DMS153 (cell line): Measurements from ENCODE around the gene PARP9.
"Not testable (repeated sequence)": the region's sequence is repeated elsewhere in the genome, so short reads cannot be mapped to it uniquely, and the experiment has no call there.

Experiments used
- DNase-seq: peaks from one replicate; lab custom pipeline; 2025; lab: John Stamatoyannopoulos, UW

PARP9 gene

DNA sequence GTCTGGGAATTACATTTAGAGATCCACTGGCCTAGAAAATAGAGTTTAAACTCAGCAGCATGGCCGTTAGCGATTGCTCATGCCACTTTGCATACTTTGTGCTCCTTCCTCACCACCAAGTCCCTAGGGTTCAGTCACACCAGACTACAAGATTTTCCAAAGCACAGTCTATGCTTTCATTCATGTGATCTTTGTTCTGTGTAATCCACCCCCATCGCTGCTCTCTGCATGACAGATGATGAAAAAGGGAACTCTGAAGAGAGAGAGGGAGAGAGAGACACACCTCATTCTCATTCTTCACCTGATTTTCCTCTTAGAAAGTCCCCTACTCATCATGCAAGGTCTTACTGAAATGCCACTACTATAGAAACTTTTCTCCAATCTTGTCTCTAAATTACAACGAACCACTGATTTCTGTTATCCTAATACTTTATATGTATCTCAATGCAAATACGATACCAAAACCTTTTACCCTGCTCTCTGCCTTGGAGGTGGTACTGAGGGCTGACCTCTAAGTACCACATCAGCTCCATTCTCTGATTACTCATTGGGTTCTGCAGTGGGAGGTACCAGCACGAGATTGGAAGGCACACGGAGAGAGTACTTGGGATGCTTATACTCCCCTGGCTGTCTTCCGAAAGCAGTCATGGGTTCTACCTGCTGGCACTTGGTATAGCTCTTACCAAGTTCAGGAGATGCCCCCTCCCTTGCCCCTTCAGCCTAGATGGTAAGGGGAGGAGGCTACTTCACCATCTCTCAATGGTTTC lies 12.3 kb upstream of the PARP9 start:
- DNase-seq = no peak

DNA sequence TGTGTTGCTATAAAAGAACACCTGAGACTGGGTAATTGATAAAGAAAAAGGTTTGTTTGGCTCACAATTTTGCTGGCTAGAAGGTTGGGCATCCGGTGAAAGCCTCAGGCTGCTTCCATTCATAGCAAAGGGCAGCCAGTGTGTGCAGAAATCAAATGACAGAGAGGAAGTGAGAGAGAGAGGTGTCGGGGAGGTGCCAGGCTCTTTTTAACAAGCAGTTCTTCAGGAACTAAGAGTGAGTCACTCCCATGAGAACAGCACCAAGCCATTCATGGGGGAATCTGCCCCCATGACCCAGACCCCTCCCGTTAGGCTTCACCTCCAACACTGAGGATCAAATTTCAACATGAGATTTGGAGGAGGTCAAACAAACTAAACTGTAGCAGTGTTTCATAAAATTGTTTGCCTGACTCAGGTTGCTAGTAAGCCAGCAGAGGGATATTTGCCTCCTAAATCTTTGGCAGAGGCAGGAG lies 8.9 kb upstream of the PARP9 start:
- DNase-seq = peak; percentile 37

DNA sequence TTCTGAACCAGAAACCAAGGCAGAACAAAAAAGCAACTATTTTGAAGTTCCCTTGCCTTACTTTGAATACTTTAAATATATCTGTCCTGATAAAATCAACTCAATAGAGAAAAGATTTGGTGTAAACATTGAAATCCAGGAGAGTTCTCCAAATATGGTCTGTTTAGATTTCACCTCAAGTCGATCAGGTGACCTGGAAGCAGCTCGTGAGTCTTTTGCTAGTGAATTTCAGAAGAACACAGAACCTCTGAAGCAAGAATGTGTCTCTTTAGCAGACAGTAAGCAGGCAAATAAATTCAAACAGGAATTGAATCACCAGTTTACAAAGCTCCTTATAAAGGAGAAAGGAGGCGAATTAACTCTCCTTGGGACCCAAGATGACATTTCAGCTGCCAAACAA lies 4.7 kb upstream of the PARP9 start:
- no peak for DNase-seq

DNA sequence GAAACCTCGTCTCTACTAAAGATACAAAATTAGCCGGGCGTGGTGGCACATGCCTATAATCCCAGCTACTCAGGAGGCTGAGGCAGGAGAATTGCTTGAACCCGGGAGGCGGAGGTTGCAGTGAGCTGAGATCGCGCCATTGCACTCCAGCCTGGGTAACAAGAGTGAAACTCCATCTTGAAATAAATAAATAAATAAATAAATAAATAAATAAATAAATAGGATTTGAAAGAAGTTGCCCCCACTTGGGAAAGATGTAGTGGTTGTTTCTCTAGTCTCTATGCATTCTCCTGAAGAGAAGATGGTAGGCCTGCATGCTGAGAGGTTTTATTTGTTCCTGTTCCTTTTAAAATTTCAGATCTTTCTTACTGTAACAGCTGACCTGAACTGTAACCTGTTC lies 4.0 kb upstream of the PARP9 start:
- not testable (repeated sequence) for DNase-seq

DNA sequence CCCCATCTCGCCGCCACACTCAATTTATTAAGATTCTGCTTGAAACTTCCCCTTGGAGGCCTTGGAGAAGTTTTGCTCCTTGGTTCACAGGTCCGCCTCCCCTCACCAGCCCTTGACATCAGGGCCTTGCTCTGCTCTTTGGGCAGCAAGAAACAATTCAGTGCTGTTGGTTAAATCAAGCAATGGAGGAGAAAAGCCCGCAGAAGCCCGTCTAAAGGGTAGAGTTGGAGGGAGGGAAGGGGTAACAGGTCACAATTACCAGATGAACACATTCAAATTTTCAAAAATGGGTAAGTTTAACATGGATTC lies 429 bp downstream of the PARP9 start:
- no peak for DNase-seq

DNA sequence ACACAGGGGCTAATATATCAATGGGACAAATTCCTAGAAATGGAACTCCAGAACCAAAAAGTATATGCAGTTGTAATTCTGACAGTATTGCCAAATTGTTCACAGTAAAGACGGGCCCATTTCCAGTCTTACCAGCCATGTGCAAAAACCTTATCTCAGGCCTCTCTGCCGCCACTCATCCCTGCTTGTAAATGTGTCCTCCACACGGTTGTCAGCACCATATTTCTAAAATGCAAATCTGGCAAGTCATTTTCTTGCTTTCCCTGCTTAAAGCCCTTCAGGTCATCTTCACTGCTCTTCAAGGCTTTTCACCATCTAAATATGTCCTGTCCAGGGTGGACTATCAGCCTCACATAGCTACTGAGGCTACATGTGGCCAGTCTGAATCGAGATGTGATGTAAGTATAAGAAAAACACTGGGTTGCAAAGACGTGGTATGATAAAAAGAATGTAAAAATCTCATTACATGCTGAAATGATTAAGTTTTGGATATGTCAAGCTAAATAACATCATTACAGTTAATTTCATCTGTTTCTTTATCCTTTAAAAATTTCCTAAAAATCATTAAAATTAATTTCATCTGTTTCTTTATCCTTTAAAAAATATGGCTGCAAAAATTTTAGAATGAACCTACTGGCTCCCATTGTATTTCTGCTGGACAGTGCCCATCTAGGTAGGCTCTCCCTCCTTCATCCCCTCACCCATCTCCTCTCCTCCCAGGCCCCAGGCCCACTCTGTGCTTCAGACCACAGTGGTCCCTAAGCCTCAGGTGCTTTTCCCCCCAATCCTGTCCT lies 980 bp downstream of the PARP9 start:
- DNase-seq = no peak

DNA sequence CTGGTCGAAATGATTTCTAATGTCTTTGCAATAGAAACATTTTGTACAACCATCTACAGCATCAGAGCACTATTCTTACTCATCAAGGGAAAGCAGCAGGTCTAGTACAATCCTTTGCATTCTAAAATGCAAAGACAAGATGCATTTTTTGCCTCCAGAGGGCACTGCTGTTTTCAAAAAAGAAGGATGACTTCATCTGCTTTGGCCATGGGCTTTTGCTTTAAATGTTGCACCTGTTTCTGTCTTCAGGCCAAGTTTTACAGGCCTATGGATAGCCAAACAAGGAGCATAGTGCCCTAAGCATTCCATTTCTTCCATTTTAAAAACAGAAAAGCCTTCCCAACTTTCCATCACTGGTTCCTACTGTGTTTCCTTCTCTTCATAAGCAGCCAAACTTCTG lies 3.4 kb downstream of the PARP9 start:
- DNase-seq = peak; percentile 36

DNA sequence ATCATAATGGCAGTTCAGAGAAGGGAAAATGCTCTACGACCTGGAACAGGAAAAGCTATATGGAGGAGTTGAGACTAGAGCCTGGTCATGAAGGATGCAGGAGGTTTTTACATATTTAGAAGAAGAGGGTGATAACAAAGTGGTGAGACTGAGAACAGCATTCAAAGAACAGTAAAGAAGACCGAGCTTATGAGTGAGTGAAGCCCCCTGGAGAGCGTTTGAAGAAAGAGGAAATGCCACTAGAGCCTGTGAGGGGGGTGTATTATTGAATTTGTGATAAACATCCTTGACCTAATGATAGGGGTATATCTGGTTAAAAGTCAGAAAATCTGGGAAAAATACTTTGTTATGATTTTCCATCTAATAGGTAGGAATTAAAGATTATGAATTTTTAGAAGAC lies 4.2 kb downstream of the PARP9 start:
- DNase-seq = no peak

DNA sequence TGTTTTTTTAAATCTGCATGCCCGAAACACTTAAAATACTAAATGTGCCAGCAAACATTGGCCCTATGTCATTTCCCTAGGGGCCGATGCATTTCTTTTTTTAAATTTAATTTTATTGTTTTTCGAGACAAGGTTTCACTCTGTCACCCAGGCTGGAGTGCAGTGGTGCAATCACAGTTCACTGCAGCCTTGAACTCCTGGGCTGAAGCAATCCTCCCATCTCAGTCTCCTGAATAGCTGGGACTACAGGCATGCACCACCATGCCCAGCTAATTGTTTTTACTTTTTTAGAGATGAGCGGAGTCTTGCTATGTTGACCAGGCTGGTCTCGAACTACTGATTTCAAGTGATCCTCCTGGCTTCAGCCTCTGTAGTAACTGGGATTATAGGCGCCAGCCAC lies 5.5 kb downstream of the PARP9 start:
- no peak for DNase-seq

DNA sequence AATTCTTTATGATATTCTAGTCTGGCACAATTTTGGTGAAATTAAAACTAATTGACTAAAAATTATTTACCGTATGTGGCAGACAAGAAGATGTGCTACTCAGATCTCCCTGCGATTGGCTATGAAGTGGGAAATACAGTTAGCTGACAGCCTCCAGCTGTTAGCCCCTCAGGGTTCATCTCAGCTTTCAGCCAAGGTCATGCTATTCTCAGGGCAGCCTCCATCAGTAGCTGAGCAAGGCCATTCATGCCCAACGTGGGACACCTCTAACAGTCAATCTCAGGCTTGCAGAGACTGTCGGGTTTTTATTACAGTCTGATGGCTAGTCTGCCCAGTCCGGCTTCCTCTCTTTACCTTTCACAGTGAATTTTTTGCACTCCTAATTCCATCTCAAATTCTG lies 6.7 kb downstream of the PARP9 start:
- DNase-seq = no peak

DNA sequence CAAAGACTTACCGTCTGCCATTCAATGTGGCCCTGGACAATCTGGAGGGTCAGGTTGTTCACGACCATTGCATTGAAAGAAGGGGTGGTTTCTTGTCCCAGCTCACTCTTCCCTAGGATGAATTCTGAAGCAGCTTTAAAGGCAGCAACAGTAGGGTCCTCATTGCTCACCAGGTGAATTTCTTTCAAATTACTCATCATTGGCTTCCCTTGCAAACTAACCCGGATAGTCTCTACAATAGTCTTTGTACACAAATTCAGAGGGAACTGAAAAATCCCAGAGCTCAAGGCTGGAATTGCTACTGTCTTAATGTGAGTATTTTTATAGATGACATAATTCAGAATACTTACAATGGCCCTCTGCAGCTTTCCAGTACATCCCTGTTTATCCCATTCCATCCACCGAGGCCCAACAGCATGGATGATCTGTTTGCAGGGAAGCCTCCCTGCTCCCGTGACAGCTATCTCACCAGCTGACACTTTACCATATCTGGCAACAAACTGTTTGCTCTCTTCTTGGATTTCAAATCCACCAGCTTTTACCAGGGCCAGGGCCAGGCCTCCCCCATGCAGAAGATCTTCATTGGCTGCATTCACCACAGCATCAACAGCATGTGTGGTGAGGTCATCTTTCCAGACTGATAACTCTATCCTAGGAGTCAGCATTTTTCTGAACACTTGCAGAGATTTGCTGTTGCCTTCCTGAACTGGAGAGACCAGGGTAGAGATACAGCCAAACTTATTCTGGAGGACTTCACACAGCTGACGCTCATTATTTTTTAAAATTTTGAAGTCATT lies 8.6 kb downstream of the PARP9 start:
- no peak for DNase-seq

DNA sequence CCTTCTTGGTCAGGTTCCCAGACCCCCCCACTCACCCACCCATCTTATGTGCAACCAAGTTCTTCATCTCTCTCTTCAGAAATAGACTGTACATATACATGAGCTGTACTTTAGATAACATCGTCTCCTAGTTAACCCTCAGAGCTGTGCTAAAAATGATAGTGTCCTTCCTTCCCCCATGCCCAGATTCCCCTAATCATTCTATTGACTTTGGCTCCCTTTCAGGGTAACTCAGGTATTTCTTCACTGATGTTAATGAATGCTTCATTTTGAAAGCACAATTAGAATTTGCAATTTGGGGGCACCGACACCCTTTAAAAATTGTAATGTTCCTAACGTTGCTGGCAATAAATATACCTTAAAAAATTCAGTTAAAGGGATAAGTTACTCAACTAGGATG lies 10.9 kb downstream of the PARP9 start:
- DNase-seq = no peak

DNA sequence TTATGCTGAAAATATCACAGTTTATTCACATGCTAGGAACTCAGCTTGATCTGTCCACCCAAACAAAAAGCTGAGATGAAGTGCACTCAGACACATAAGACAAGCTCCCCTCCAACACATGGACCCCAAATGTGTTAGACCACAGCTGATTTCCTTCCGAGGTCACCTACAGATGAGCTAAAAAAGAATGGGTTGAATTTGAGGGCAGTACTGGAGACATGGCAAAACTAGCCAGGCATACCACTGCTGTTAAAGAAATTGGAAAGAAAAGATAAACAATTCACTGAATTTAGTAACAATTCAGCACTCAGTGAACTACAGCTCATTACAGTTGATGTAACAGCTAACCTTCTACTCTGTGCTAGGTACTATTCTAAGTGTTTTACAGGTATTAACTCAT lies 15.5 kb downstream of the PARP9 start:
- no peak for DNase-seq

DNA sequence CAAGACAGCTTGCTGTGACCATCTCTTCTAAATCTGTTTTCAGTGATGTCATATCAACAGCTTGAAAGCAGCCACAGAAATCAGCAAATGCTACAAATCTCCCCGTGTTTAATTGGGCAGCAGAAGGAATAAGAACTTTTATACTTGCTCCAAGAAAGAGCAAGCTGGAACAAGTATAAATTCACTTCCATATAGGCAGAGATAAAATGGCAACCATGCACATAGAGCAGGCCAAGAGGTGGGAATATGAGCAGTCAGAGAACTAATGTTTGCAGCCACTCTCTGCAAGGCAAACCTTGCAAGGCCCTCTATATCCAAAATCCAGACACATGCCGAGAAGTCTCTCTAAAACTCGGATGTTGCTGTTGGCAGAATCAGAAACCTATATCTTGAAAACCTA lies 16.0 kb downstream of the PARP9 start:
- DNase-seq = no peak

DNA sequence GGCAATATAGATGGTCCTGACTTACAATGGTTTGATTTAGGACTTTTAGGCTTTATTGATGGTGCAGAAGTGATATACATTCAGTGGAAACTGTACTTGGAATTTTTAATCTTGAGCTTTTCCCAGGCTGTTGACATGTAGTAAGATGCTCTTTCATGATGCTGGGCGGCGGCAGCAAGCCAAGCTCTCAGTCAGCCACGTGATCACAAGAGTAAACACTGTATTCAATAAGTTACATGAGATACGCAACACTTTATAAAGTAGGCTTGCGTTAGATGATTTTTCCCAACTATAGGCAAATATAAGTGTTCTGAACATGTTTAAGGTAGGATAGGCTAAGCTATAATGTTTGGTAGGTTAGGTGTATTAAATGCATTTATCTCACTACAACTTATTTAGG lies 17.9 kb downstream of the PARP9 start:
- DNase-seq = no peak

DNA sequence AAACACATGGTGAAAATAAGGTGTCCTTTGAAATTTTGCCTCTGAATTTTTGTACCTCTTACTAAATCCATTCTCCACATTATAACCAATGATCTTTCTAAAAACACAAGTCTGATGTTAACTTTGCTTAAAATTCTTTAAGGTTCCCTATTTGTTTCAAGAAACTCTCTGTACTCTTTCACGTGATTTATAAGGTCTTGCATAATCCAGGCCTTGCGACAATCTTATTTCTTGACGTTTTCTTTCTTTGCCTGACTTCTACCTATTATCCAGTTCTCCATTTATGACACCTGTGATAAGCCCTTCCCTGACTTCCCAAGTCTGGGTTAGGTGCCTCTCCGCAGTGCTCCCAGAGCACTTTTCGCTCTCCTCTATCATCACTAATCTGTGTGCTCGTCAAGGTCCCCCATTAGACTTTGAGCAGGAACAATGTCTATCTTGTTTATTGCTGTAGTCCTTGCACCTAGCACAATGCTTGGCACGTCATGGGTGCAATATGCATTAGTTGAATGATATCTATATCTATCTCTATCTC lies 25.1 kb downstream of the PARP9 start:
- no peak for DNase-seq

DNA sequence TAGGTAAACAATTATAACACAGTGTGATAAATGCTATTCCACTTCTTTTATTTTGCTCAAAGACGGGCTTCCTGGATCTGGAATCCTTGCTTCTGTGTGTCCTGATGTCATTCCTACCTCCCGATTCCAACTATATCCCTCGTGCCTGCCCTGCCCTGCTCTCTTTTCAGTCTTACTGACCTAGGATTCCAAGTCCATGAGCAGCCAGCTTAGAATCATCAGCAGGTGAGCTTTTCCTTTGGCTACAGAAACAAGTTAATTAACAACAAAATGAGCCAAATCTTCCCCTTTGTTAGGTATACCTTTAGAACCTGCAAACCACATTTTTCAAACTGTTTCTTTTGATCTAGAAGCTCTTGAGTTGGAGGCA lies 27.5 kb downstream of the PARP9 start:
- DNase-seq = no peak

DNA sequence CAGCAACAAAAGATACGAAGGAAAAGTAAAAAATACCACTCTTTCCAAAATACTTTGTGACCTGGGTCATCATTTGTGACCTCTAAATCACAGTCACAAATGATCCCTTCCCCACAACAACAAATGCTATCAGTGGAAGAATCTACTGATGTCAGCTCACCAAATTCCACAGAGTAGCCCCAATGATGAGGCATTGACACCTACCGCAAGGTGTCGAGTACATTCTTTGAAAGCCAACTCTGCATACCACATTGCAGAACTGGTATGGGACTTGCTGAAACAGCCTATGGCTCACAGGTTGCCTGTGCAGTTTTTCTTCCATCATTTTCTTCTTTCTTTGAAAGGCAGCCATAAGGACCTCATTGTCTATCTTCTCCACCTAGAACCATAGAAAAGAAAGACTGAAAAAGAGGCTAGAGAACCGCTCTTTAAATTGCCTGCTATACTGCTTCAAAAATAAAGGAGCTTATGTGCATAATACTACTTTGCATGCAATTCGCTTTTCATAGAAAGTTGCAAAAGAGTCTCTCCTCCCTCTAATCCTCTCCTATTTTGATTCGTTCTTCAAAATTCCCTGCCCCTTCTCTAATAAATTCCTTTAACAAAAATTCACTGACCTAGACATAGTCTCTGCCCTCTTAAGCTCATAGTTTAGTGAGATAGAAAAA lies 28.0 kb downstream of the PARP9 start:
- DNase-seq = no peak

DNA sequence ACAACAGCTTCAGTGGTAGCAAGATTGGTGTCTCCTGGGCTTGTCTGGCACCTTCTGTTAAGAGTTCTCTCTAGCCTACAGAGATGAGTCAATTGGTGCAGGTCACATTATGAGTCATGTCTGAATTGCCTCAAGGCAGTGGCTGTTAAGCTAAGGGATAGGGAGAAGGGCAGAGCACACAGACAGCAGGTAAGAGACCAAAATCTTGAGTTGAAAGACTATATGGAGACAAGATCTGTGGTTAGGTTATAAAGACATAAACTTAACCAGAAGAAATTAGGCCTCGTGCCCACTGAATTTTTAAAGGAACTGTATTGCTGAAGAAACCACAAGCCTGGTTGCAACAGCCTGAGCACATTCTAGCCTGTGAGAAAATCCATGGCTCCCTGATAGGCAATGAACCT lies 30.2 kb downstream of the PARP9 start:
- no peak for DNase-seq

DNA sequence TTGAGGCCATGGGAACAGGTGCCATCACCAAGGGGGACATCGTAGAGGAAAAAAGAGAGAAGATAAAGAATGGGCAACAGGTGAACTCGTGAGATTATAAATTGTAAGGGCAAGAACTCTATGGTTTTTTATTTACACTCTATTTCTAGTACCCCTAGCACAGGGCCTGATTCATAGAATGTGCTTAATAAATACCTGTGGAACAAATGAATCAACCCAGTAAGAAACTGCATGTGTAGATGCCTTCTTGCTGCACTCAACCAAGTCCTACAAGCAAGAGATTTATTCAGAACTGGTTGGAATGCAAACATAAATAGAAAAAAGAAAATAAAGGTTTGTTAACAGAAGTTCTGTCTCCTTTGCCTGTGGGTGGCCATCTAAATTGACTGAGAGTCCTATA lies 30.6 kb downstream of the PARP9 start:
- DNase-seq = no peak

DNA sequence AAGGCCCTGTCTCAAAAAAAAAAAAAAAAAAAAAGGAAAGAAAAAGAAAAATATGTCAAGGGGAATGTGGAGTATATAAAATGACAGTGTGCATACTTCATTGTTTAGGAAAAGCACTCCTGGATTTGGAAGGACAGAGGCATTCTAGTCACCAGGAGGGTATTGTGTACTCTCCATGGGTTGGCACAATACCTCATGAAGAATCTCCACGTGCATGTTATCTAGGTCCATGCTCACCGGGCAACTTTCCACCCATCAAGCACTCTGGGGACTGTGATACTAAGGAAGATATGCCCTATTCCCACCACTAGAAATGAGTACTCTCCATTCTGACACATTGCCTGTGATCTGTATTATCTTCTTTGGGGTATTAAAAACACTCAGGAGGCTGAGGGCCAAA lies 33.9 kb downstream of the PARP9 start:
- DNase-seq = no peak

DNA sequence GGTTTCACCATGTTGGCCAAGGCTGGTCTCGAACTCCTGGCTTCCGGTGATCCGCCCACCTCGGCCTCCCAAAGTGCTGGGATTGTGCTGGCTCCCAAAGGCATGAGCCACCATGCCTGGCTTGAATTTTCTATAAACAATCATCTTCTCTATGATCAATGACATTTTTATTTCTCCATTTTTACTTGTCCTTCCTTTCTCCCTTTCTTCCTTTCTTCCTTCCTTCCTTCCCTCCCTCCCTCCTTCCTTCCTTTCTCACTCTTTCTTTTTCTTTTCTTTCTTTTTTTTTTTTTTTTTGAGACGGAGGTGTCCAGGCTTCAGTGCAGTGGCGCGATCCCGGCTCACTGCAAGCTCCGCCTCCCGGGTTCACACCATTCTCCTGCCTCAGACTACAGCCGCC lies 40.8 kb downstream of the PARP9 start:
- DNase-seq = no peak
